IMR-90 (cell line): ENCODE measurements around the gene PDE4C. TPM values are rescaled to one million over a fixed set of nuclear protein-coding genes. Genes with fewer than 3 reads are reported as not detected.

ENCODE experiments used
- ATAC-seq: fragments of 200-7000 bp; cut with Tn5 transposase; 2 replicates; pipeline ENCODE4 v1.9.1; 2020; ENCODE audit warnings: low read depth, mild to moderate bottlenecking, moderate library complexity
- BruUV-seq: library from RNA; stranded (reverse); fragments of 400-500 nt; replicated peaks from 2 replicates; lab custom pipeline; 2021; lab: Mats Ljungman, UMichigan
- CTCF ChIA-PET: fragments of 300-600 bp; formaldehyde crosslinking; extraction: SDS; loops from one replicate; lab custom pipeline; 2021; ENCODE audit warnings: antibody characterized with exemption; lab: Yijun Ruan, JAX
- POLR2A ChIA-PET: fragments of 300-600 bp; sonication (Branson Sonifier 250); formaldehyde crosslinking; loops from one replicate; lab custom pipeline; 2022; ENCODE audit warnings: antibody characterized with exemption; ENCODE audit not compliant: unreplicated experiment; lab: Charles Lee
- DNase-seq: peaks from one replicate; pipeline ENCODE4 v3.0.0; 2013
- H2AFZ ChIP-seq: replicated peaks from 2 replicates; pipeline ENCODE3; 2013; ENCODE audit warnings: low read length, mild to moderate bottlenecking; ENCODE audit not compliant: poor library complexity
- H2AK5ac ChIP-seq: 2 replicates; pipeline ENCODE4 v1.6.1; 2013; ENCODE audit warnings: low read depth, low read length, inconsistent platforms
- H2AK9ac ChIP-seq: replicated peaks from 2 replicates; pipeline ENCODE3; 2013; ENCODE audit warnings: mild to moderate bottlenecking, low read depth, low read length, moderate library complexity; ENCODE audit not compliant: poor library complexity
- H2BK120ac ChIP-seq: 2 replicates; pipeline ENCODE4 v1.6.1; 2013; ENCODE audit warnings: low read depth, low read length, inconsistent platforms
- H2BK15ac ChIP-seq: 3 replicates; pipeline ENCODE4 v1.6.1; 2013; ENCODE audit warnings: low read depth, low read length, inconsistent platforms
- H2BK20ac ChIP-seq: 2 replicates; pipeline ENCODE4 v1.6.1; 2013; ENCODE audit warnings: low read depth, mild to moderate bottlenecking, inconsistent platforms, low read length, moderate library complexity
- H2BK5ac ChIP-seq: 2 replicates; pipeline ENCODE4 v1.6.1; 2013; ENCODE audit warnings: mild to moderate bottlenecking, low read depth, low read length, inconsistent platforms; ENCODE audit not compliant: poor library complexity, severe bottlenecking
- H3K14ac ChIP-seq: replicated peaks from 2 replicates; pipeline ENCODE4 v1.6.1; 2013; ENCODE audit warnings: low read depth, low read length, inconsistent platforms
- H3K18ac ChIP-seq: 2 replicates; pipeline ENCODE4 v1.6.1; 2013; ENCODE audit warnings: low read depth, low read length, control low read depth
- H3K23ac ChIP-seq: 2 replicates; pipeline ENCODE4 v1.6.1; 2013; ENCODE audit warnings: low read depth, low read length, inconsistent platforms
- H3K27ac ChIP-seq: 2 replicates; pipeline ENCODE4 v1.5.1; 2013; ENCODE audit warnings: mild to moderate bottlenecking, control low read depth, low read length; ENCODE audit not compliant: insufficient read depth
- H3K27me3 ChIP-seq: 2 replicates; pipeline ENCODE4 v1.6.1; 2013; ENCODE audit warnings: low read length; ENCODE audit not compliant: control insufficient read depth, insufficient read depth
- H3K36me3 ChIP-seq: 2 replicates; pipeline ENCODE4 v1.6.1; 2013; ENCODE audit warnings: low read length, mixed read lengths; ENCODE audit not compliant: control insufficient read depth, insufficient read depth
- H3K4ac ChIP-seq: 2 replicates; pipeline ENCODE4 v1.6.1; 2013; ENCODE audit warnings: low read depth, low read length, inconsistent platforms
- H3K4me1 ChIP-seq: 2 replicates; pipeline ENCODE4 v1.6.1; 2013; ENCODE audit warnings: low read length, mixed read lengths; ENCODE audit not compliant: control insufficient read depth, insufficient read depth
- H3K4me2 ChIP-seq: 2 replicates; pipeline ENCODE4 v1.6.1; 2013; ENCODE audit warnings: low read depth, mild to moderate bottlenecking, control low read depth, low read length, moderate library complexity
- H3K4me3 ChIP-seq: 2 replicates; pipeline ENCODE4 v1.5.1; 2013; ENCODE audit warnings: low read depth, mild to moderate bottlenecking, control low read depth, low read length, moderate library complexity; ENCODE audit not compliant: insufficient read depth
- H3K56ac ChIP-seq: 2 replicates; pipeline ENCODE4 v1.6.1; 2013; ENCODE audit warnings: low read length, inconsistent platforms; ENCODE audit not compliant: insufficient read depth; ENCODE audit errors: extremely low read depth
- H3K79me1 ChIP-seq, 2 experiments: 2 replicates each; pipeline ENCODE4 v1.6.1; 2013; ENCODE audit warnings: low read length in 2 of 2, inconsistent platforms in 1 of 2, low read depth in 1 of 2
- H3K9ac ChIP-seq: 2 replicates; pipeline ENCODE4 v1.6.1; 2013; ENCODE audit warnings: low read depth, low read length, control low read depth
- H3K9me1 ChIP-seq: 2 replicates; pipeline ENCODE4 v1.6.1; 2013; ENCODE audit warnings: low read length, inconsistent platforms; ENCODE audit not compliant: insufficient read depth
- H3K9me3 ChIP-seq: 2 replicates; pipeline ENCODE4 v1.6.1; 2013; ENCODE audit warnings: low read length; ENCODE audit not compliant: control insufficient read depth, insufficient read depth
- H4K20me1 ChIP-seq: 2 replicates; pipeline ENCODE4 v1.6.1; 2013; ENCODE audit warnings: low read length, inconsistent platforms; ENCODE audit not compliant: insufficient read depth
- H4K5ac ChIP-seq: 2 replicates; pipeline ENCODE4 v1.6.1; 2013; ENCODE audit warnings: mild to moderate bottlenecking, low read depth, low read length, control low read depth
- H4K8ac ChIP-seq, 2 experiments: 2 replicates each; pipeline ENCODE4 v1.6.1; 2013; ENCODE audit warnings: low read depth in 2 of 2, low read length in 2 of 2, control low read depth in 1 of 2, inconsistent platforms in 1 of 2
- H4K91ac ChIP-seq: 2 replicates; pipeline ENCODE4 v1.6.1; 2013; ENCODE audit warnings: low read depth, low read length, inconsistent platforms; ENCODE audit not compliant: insufficient read depth
- BHLHE40 ChIP-seq: fragments of 150-350 bp; IDR thresholded peaks from 2 replicates; pipeline ENCODE4 v1.6.1; 2016; ENCODE audit warnings: mild to moderate bottlenecking, low read depth, low read length
- CEBPB ChIP-seq: IDR thresholded peaks from 2 replicates; pipeline ENCODE4 v1.6.1; 2012; ENCODE audit warnings: low read depth, low read length, improper control_type of control experiment
- CHD1 ChIP-seq: IDR thresholded peaks from 2 replicates; pipeline ENCODE4 v1.6.1; 2012; ENCODE audit warnings: low read depth, low read length, improper control_type of control experiment
- ELK1 ChIP-seq: fragments of 150-350 bp; IDR thresholded peaks from 2 replicates; pipeline ENCODE4 v1.6.1; 2016; ENCODE audit warnings: low read depth, mild to moderate bottlenecking, low read length, moderate library complexity, borderline replicate concordance
- FOS ChIP-seq: fragments of 150-350 bp; IDR thresholded peaks from 2 replicates; pipeline ENCODE4 v1.6.1; 2016; ENCODE audit warnings: low read depth, low read length
- MAFK ChIP-seq: IDR thresholded peaks from 2 replicates; pipeline ENCODE4 v1.6.1; 2012; ENCODE audit warnings: low read depth, low read length, improper control_type of control experiment
- MAZ ChIP-seq: IDR thresholded peaks from 2 replicates; pipeline ENCODE4 v1.6.1; 2012; ENCODE audit warnings: low read depth, mild to moderate bottlenecking, low read length, improper control_type of control experiment, moderate library complexity, borderline replicate concordance
- MXI1 ChIP-seq: IDR thresholded peaks from 2 replicates; pipeline ENCODE4 v1.6.1; 2012; ENCODE audit warnings: low read depth, mild to moderate bottlenecking, low read length, moderate library complexity, borderline replicate concordance
- NFE2L2 ChIP-seq: fragments of 150-350 bp; IDR thresholded peaks from 2 replicates; pipeline ENCODE4 v1.6.1; 2016; ENCODE audit warnings: low read depth, mild to moderate bottlenecking, low read length
- POLR2A ChIP-seq: IDR thresholded peaks from 2 replicates; pipeline ENCODE4 v1.6.1; 2012; ENCODE audit warnings: mild to moderate bottlenecking, low read depth, low read length
- RAD21 ChIP-seq: IDR thresholded peaks from 2 replicates; pipeline ENCODE4 v1.6.1; 2012; ENCODE audit warnings: low read length, improper control_type of control experiment
- RCOR1 ChIP-seq: IDR thresholded peaks from 2 replicates; pipeline ENCODE4 v1.6.1; 2012; ENCODE audit warnings: mild to moderate bottlenecking, low read length, improper control_type of control experiment; ENCODE audit not compliant: insufficient replicate concordance
- RFX5 ChIP-seq: IDR thresholded peaks from 2 replicates; pipeline ENCODE4 v1.8.0; 2012; ENCODE audit warnings: low read depth, mild to moderate bottlenecking, low read length, moderate library complexity
- SMC3 ChIP-seq: fragments of 150-350 bp; IDR thresholded peaks from 2 replicates; pipeline ENCODE4 v1.6.1; 2016; ENCODE audit warnings: low read depth, mild to moderate bottlenecking, antibody characterized with exemption, low read length, moderate library complexity
- WGBS, 2 experiments: methylation state at CpG; one replicate each; pipeline versions ENCODE4 v1.1.5 to v1.1.7; 2013; ENCODE audit warnings: missing lambda C conversion rate in 2 of 2; ENCODE audit not compliant: insufficient read length in 1 of 2; ENCODE audit errors: extremely low coverage in 2 of 2; 5-methylcytosine and 5-hydroxymethylcytosine counted together
- dilution Hi-C: fragments of 300-500 bp; cut with HindIII; formaldehyde crosslinking; loops from one replicate; pipeline ENCODE4 v1.14.3; 2018; ENCODE audit warnings: low sequenced_read_pairs; ENCODE audit not compliant: unreplicated experiment
- in situ Hi-C: fragments of 300-500 bp; cut with MboI; formaldehyde crosslinking; loops from 3 replicates; pipeline ENCODE4 v1.14.3; 2019; ENCODE audit warnings: low sequenced_read_pairs, inconsistent platforms, mixed read lengths
- intact Hi-C: fragments of 100-400 bp; cut with micrococcal nuclease; formaldehyde crosslinking; loops from 2 replicates; pipeline ENCODE4 v1.10.0; 2022
- polyA plus RNA-seq, 3 experiments: library from polyadenylated mRNA; depleted of rRNA; stranded (reverse); fragments of >200 nt; gene quantifications; 2 replicates each; pipeline ENCODE4 v1.2.3, GENCODE V29; 2012; ENCODE audit warnings: low replicate concordance in 1 of 3
- total RNA-seq: library from RNA; depleted of rRNA; stranded (reverse); fragments of >200 nt; gene quantifications from 2 replicates; pipeline ENCODE4 v1.2.3, GENCODE V29; 2012
- TF ChIP-seq, protein P1 (sequence below): conservative IDR thresholded peaks from 2 replicates; pipeline ENCODE4 v1.5.1; 2012; ENCODE audit warnings: mild to moderate bottlenecking, low read depth, low read length, improper control_type of control experiment
- TF ChIP-seq, protein P2 (sequence below): fragments of 150-350 bp; IDR thresholded peaks from 2 replicates; pipeline ENCODE4 v1.6.1; 2017; ENCODE audit warnings: mild to moderate bottlenecking, antibody characterized with exemption, low read length, low read depth

Gene PDE4C
- total and polyA plus RNA-seq, 2 of the 4 experiments (the other 2 are of a cell fraction) = 0.18 to 0.24 TPM

DNA sequence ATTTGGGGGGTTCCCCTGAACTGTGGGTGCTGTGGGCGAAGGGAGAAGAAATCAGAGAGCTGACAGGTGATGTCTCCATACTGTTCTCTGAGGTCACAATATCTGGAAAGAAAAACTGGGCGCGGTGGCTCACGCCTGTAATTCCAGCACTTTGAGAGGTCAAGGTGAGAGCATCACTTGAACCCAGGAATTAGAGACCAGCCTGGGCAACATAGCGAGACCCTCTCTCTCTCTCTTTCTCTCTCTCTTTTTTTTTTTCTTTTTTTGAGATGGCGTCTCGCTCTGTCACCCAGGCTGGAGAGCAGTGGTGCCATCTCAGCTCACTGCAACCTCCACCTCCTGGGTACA lies 26.1 kb upstream of the PDE4C start:
- no peak for ATAC-seq
- H3K27me3 ChIP-seq = peaks cover 22% of the 10 kb centered on the region
- dilution Hi-C loops = no loop called here
- in situ Hi-C loops = loop anchor here (5.0 kb wide), 1 partner anchor 140 kb away; no protein-coding TSS in a partner anchor
- H3K14ac ChIP-seq = no peak overlapping the region
- intact Hi-C loops = loop anchor here (5.0 kb wide), 1 partner anchor 80 kb away; the partner anchor contains the start of gene IFI30
- no peak overlapping the region for H2AK9ac ChIP-seq
- no peak overlapping the region for H2AK5ac ChIP-seq
- DNase-seq = no peak
- no peak overlapping the region for H3K4ac ChIP-seq
- no TSS peak for BruUV-seq
- H3K27ac ChIP-seq = no peak overlapping the region
- no peaks in the 10 kb centered on the region for H3K9me3 ChIP-seq
- H4K8ac ChIP-seq = no peak overlapping the region
- H3K18ac ChIP-seq = no peak overlapping the region
- H3K4me2 ChIP-seq = no peak overlapping the region
- H4K91ac ChIP-seq = no peak overlapping the region
- H2BK120ac ChIP-seq = no peak overlapping the region
- no peaks in the 10 kb centered on the region for H3K4me1 ChIP-seq
- 87% methylated on average over 3 of the region's 7 CpGs; no CpG with 5 or more reads in 1 of the 2 experiments for WGBS, 2 experiments
- no peak overlapping the region for H3K9ac ChIP-seq
- H3K23ac ChIP-seq = no peak overlapping the region
- H3K56ac ChIP-seq = no peak overlapping the region
- ChIA-PET POLR2A (interaction anchor here (0.6 kb wide), 1 partner anchor 44 kb away, joined by 8 read pairs; no protein-coding TSS in a partner anchor), CTCF (interaction anchor here (0.5 to 1.5 kb wide), 7 partner anchors 26 to 230 kb away, joined by 3 to 6 read pairs (median 3); no protein-coding TSS in a partner anchor)
- H2BK5ac ChIP-seq = no peak overlapping the region
- H2BK15ac ChIP-seq = no peak overlapping the region
- TF ChIP-seq POLR2A = no peak
- TF ChIP-seq NFE2L2 = no peak
- no peak for TF ChIP-seq RFX5
- TF ChIP-seq RCOR1 = no peak
- TF ChIP-seq MXI1 = no peak
- TF ChIP-seq CEBPB = no peak
- no peak for TF ChIP-seq SMC3
- no peak for TF ChIP-seq CHD1
- no peak for TF ChIP-seq RAD21
- no peak for TF ChIP-seq FOS
- no peak for TF ChIP-seq MAFK
- no peak for TF ChIP-seq MAZ
- TF ChIP-seq ELK1 = no peak
- TF ChIP-seq BHLHE40 = no peak
- TF ChIP-seq, protein P1, sequence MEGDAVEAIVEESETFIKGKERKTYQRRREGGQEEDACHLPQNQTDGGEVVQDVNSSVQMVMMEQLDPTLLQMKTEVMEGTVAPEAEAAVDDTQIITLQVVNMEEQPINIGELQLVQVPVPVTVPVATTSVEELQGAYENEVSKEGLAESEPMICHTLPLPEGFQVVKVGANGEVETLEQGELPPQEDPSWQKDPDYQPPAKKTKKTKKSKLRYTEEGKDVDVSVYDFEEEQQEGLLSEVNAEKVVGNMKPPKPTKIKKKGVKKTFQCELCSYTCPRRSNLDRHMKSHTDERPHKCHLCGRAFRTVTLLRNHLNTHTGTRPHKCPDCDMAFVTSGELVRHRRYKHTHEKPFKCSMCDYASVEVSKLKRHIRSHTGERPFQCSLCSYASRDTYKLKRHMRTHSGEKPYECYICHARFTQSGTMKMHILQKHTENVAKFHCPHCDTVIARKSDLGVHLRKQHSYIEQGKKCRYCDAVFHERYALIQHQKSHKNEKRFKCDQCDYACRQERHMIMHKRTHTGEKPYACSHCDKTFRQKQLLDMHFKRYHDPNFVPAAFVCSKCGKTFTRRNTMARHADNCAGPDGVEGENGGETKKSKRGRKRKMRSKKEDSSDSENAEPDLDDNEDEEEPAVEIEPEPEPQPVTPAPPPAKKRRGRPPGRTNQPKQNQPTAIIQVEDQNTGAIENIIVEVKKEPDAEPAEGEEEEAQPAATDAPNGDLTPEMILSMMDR = no peak
- TF ChIP-seq, protein P2, sequence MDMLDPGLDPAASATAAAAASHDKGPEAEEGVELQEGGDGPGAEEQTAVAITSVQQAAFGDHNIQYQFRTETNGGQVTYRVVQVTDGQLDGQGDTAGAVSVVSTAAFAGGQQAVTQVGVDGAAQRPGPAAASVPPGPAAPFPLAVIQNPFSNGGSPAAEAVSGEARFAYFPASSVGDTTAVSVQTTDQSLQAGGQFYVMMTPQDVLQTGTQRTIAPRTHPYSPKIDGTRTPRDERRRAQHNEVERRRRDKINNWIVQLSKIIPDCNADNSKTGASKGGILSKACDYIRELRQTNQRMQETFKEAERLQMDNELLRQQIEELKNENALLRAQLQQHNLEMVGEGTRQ = no peak
- no peak overlapping the region for H3K4me3 ChIP-seq
- H4K5ac ChIP-seq = no peak overlapping the region
- no peaks in the 10 kb centered on the region for H3K36me3 ChIP-seq
- no peak overlapping the region for H2AFZ ChIP-seq
- H3K9me1 ChIP-seq = no peaks in the 10 kb centered on the region
- H2BK20ac ChIP-seq = no peak overlapping the region
- H3K79me1 ChIP-seq = no peaks in the 10 kb centered on the region
- no peaks in the 10 kb centered on the region for H4K20me1 ChIP-seq
